Neural progenitor cell (in vitro differentiated cells): ENCODE measurements around the gene SLC35F3.

ENCODE experiments used
- EZH2 ChIP-seq: fragments of 200-600 bp; sonication (generic); IDR thresholded peaks from 2 replicates; pipeline ENCODE4 v1.6.1; 2017; ENCODE audit warnings: antibody characterized with exemption, mild to moderate bottlenecking, moderate library complexity
- TF ChIP-seq, protein P1 (sequence below): fragments of 200-600 bp; sonication (generic); IDR thresholded peaks from 2 replicates; pipeline ENCODE4 v1.5.1; 2017; ENCODE audit warnings: antibody characterized with exemption, mild to moderate bottlenecking

DNA sequence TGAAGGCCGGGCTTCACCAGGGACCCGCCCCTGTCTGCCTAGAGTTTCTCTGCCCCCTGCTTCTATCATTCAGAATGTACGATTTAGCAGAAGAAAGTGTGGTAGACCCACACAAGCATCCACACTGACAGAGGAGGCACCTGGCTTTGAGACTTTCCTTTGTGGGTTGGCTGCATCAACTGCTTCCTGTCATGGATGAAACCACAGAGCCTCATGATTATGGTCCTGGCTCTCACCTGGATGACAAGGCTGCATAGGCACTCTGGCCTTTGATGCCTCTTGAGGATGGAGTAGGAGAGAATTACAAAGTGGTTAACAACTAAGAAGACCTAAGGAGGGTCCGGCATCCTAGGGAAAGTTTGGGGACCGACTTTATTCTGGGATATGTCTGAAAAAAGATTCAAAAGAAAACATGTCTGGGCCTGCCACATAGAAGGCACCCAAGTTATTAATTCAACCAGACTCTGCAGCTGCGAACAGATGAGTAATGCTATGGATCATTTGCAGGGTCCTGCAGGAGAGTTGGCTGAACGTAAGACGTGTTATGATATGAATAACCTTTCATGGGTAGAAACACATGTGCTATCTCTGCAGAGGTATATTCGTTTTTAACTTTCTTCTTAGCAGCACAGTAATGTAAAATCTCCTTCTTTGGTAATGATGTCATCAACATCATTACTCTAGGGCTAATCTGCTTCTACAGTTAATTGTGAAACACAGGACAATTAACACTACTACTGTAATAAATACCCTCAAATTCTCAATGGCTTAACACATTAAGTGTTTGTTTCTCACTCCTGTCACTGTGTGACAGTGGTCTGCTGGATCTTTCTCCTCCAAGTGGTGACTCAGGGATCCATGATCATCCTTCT lies 136.2 kb downstream of the SLC35F3 start:
- TF ChIP-seq, protein P1, sequence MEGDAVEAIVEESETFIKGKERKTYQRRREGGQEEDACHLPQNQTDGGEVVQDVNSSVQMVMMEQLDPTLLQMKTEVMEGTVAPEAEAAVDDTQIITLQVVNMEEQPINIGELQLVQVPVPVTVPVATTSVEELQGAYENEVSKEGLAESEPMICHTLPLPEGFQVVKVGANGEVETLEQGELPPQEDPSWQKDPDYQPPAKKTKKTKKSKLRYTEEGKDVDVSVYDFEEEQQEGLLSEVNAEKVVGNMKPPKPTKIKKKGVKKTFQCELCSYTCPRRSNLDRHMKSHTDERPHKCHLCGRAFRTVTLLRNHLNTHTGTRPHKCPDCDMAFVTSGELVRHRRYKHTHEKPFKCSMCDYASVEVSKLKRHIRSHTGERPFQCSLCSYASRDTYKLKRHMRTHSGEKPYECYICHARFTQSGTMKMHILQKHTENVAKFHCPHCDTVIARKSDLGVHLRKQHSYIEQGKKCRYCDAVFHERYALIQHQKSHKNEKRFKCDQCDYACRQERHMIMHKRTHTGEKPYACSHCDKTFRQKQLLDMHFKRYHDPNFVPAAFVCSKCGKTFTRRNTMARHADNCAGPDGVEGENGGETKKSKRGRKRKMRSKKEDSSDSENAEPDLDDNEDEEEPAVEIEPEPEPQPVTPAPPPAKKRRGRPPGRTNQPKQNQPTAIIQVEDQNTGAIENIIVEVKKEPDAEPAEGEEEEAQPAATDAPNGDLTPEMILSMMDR = no peak
- TF ChIP-seq EZH2 = no peak
